ENCODE measurements around the gene TMEM178A.
A peak's percentile ranks its signal among the peaks of the same experiment; 100 is the strongest.

Gene TMEM178A

DNA sequence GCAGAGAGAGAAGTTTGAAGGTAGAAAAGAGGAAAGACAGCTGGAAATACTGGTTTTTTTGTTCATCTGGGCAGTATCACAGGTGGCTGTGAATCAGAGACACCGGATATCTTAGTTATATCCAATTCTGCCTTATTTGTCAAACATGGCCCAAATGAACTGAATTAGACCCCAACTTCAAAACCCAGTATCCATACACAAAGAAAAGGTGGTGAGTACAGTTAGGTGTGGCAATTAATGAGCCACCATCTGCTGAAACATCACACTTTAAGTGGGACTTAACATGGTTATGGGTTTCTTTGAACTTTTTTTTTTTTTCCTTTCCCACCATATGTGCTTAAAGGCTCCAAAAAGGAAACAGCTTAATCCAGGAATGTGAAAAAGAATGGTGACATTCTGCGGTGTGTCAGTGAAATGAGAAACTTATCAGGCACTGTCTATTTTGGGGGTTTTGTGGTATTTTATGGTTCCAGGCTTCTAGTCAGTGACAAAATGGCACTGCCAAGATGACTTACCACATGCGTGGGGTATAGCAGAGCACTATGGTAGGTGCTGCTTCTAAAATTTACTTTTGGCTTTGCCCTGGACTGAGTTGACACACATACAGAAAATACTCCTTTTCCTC is 5.0 kb upstream of the TMEM178A start:
- Histone ChIP-seq H3K4me1 (no peaks in the 10 kb centered on the region), H3K27me3 (peaks cover 18% of the 10 kb centered on the region), H3K9me3 (no peaks in the 10 kb centered on the region), H3K4me3 (ENCODE audit: low read depth, low read length) (no peak overlapping the region), H3K36me3 (no peaks in the 10 kb centered on the region)
- TF ChIP-seq, protein P1, sequence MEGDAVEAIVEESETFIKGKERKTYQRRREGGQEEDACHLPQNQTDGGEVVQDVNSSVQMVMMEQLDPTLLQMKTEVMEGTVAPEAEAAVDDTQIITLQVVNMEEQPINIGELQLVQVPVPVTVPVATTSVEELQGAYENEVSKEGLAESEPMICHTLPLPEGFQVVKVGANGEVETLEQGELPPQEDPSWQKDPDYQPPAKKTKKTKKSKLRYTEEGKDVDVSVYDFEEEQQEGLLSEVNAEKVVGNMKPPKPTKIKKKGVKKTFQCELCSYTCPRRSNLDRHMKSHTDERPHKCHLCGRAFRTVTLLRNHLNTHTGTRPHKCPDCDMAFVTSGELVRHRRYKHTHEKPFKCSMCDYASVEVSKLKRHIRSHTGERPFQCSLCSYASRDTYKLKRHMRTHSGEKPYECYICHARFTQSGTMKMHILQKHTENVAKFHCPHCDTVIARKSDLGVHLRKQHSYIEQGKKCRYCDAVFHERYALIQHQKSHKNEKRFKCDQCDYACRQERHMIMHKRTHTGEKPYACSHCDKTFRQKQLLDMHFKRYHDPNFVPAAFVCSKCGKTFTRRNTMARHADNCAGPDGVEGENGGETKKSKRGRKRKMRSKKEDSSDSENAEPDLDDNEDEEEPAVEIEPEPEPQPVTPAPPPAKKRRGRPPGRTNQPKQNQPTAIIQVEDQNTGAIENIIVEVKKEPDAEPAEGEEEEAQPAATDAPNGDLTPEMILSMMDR (IDR thresholded peaks at IDR 0.05; ENCODE audit: low read depth, low read length) = no peak
- no peak for DNase-seq

GRCh38 chr2:39661826-39662225 is 3.9 kb upstream of the TMEM178A start:
- H3K4me1 ChIP-seq = peaks cover 4% of the 10 kb centered on the region; the same call in 1 of the 2 replicates
- no peaks in the 10 kb centered on the region for H3K9me3 ChIP-seq

GRCh38 chr2:39663187-39663930 is 2.4 kb upstream of the TMEM178A start:
- no peak for DNase-seq
- TF ChIP-seq, protein P1 (IDR thresholded peaks at IDR 0.05; ENCODE audit: low read depth, low read length) = 0 out of 2 replicates have a peak, but pooled peaks have one; percentile 3
- H3K4me3 ChIP-seq (ENCODE audit: low read depth, low read length) = no peak overlapping the region
- H3K4me1 ChIP-seq = peaks cover 4% of the 10 kb centered on the region; the same call in 1 of the 2 replicates
- H3K9me3 ChIP-seq = no peaks in the 10 kb centered on the region
- H3K27me3 ChIP-seq = peaks cover 44% of the 10 kb centered on the region
- no peaks in the 10 kb centered on the region for H3K36me3 ChIP-seq

More at GRCh38 chr2:39661826-39662225, 3.9 kb upstream of the TMEM178A start:
- no peaks in the 10 kb centered on the region for H3K36me3 ChIP-seq
- TF ChIP-seq, protein P1 (IDR thresholded peaks at IDR 0.05; ENCODE audit: low read depth, low read length) = no peak
- H3K4me3 ChIP-seq (ENCODE audit: low read depth, low read length) = no peak overlapping the region
- peaks cover 29% of the 10 kb centered on the region for H3K27me3 ChIP-seq
- no peak for DNase-seq

DNA sequence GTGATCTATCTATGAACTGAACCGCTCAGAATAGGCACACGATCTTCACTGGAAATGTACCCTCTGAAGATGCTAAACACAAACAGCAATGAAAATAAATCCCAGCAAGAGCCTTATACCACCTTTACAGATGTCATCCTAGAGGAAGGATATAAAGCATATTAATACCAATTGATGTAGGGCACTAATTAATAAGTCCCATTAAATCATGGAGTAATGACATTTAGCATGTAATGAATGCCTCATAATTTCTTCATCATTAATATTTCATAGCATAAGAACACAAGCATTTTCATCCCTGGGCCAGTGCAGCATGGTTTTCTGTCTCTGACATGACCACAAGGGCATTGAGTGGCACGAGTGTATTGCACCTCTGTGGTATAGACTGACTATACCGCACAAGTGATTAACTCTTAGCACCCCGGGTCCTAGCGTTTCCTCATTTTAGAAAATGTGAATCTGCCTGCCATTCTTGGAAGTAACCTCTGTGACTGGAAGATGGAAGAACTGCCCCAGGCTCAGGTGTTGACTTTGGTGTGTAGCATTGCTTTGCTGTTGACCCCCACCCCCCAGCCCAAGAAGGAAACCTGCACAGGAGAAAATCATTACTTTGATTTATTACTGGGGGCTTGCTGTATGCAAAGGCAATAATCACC is 1.4 kb upstream of the TMEM178A start:
- Histone ChIP-seq H3K4me3 (ENCODE audit: low read depth, low read length) (no peak overlapping the region), H3K4me1 (peaks cover 4% of the 10 kb centered on the region; the same call in 1 of the 2 replicates), H3K27me3 (peaks cover 54% of the 10 kb centered on the region), H3K9me3 (no peaks in the 10 kb centered on the region), H3K36me3 (no peaks in the 10 kb centered on the region)
- DNase-seq = no peak
- TF ChIP-seq, protein P1 (IDR thresholded peaks at IDR 0.05; ENCODE audit: low read depth, low read length) = no peak

DNA sequence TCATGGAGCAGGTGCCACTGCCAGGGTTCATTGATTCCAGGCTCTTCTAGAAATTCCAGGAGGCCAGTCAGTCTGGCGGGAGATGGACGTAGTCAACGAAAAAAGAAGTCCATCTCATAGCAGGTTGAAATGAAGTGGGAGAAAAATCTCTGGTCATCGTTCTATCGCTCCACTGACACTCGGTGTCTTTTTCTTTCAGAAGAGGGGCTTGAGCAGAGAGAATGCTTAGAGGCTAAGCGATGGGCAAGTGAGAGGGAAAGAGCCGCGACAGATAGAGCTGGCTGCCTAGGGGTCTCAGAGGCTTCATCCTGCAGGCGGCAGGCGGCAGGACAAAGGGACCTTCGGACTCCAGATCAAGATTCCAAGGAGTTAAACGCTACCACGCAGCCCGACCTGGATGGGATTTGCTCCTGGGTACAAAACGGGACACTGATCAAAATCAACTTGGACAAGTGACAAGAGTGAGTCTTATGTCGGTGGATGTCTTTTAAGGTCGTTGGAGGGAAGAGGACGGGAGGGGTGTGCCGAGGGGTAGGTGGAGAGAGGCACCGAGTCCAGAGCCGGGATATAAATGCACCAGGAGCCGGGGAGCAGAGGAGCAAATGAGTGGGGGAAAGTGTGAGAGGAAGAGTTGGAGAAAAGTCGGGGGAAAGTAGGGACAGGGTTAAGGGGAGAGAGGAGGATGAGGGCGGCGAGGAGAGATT is 677 bp upstream of the TMEM178A start:
- TF ChIP-seq, protein P1 (IDR thresholded peaks at IDR 0.05; ENCODE audit: low read depth, low read length) = no peak
- peaks cover 4% of the 10 kb centered on the region; the same call in 1 of the 2 replicates for H3K4me1 ChIP-seq
- no peak for DNase-seq
- no peaks in the 10 kb centered on the region for H3K9me3 ChIP-seq
- H3K36me3 ChIP-seq = no peaks in the 10 kb centered on the region
- H3K4me3 ChIP-seq (ENCODE audit: low read depth, low read length) = no peak overlapping the region
- H3K27me3 ChIP-seq = peaks cover 61% of the 10 kb centered on the region
